Cerebellar cortex (tissue), 1 donor: ENCODE measurements around the gene SEL1L3.
A peak's percentile ranks its signal among the peaks of the same experiment; 100 is the strongest.
"Not testable (repeated sequence)": the region's sequence is repeated elsewhere in the genome, so short reads cannot be mapped to it uniquely, and the experiment has no call there.

Experiments used
- DNase-seq: peaks from one replicate; pipeline ENCODE4 v3.0.0-alpha.2; 2015; ENCODE audit warnings: low spot score

The SEL1L3 gene

DNA sequence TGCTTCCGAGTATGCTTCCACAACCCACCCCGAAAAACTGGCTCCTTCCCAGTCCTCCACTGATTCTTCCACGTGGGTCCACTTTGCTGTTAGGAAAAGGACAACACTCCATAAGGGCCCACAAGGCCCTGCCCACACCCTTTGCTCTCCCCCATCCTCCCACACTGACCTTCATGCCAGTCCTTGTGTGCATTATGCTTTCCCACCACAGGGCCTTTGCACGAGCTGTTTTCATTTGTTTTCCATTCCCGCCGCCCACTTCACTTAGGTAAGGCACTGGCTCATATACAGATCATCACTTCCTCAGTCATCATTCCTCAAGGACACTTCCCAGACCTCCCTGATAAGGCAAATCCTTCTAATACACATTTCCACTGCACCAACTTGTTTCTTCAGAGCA is 16.8 kb upstream of the SEL1L3 start:
- DNase-seq: no peak

DNA sequence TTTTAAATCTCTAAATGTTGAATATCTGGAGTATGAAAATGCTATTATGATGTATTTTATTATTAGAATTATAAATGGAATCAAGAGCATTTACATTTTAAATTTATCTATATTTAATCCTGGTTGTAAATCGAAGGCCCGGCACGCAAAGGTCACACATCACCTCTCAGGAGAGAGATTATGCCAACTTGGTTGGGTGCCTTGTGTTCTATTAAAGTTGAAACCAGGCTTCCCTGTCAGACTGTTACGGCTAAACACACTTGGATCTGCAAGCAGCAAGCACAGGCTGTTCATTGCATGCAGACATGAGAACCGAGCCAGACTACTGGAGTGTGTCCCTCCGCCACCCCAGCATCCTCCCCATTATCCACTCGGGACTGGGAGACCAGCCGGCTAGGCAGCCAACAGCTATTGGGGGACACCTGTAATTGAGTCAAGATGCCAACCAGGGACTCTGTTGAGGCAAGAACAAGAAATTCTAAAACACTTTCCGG is 16.4 kb upstream of the SEL1L3 start:
- no peak for DNase-seq

DNA sequence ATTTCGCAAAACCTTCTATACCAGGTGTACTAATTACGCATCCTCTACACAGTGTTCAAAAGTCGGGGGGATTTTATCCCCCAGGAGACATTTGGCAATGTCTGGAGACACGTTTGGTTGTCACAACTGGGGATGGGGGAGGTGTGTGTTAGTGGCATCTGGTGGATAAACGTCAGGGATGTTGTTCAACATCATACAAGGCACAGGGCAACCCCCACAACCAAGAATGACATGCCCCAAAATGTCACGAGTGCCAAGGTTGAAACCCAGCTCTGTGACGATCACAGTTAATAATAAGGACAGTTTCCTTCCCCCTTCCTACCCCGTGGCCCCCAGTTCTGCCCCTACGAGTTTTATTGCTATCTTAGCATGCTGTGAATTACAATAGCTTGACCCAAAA is 15.9 kb upstream of the SEL1L3 start:
- no peak for DNase-seq

DNA sequence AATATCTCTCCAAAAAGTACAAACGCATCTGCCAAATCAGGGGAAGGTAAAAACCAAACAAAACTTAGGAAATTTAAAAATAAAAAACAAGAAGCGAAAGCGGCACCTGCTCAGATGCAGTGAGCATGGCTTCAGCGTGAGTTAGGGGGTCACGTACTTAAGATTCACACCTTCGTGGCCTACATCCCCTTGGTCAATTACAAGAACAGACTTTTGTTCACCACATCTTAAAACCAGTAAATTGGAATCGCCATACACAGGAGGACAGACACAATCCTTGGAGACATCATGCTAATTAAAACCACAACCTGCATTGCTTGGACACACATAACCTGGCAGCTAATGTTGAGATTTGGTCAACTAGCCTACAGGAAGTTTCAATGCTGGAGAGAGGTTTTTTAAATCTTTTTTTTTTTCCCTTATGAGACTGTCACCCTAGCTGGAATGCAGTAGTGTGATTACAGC is 12.5 kb upstream of the SEL1L3 start:
- no peak for DNase-seq

DNA sequence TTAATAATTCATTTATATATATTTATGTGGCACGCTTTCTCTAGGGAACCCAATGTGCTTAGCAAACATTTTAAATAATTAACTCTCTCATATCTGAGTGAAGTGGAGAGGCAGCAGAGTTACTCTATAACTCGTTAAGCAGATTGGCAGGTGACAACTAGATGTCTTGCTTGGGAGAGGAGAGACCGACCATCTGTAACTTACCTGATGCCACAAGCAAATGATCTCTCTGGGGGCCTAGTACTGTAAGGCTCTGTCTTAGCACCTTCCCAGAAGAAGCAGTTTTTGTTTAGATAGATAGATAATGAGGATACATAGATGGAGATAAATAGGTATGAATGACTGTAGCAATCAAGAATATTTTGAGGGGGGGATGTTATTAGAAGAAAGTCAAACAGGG is 11.9 kb upstream of the SEL1L3 start:
- no peak for DNase-seq

DNA sequence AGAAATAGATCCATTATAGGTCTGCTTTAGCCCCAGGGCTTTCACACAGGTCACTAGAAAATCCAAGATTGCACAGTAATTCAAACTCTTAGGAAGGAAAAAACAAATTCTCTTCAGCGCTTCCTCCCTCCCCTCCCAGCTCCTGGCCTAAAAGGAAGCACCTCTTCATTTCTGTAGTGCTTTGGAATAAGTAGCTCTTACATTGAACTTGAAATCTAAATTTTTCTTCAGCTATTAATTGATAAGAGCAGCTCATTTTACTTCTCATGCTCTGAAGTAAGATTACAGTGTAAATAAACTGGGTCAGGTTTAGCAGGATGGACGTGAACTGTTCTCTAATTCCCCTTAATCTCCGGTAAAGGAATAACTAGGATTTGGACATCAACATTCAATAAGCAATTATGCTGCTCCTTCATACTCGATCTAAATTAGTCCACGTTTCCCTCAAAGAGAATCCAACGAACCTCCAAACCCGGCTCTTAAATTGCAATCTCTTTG is 10.9 kb upstream of the SEL1L3 start:
- no peak for DNase-seq

DNA sequence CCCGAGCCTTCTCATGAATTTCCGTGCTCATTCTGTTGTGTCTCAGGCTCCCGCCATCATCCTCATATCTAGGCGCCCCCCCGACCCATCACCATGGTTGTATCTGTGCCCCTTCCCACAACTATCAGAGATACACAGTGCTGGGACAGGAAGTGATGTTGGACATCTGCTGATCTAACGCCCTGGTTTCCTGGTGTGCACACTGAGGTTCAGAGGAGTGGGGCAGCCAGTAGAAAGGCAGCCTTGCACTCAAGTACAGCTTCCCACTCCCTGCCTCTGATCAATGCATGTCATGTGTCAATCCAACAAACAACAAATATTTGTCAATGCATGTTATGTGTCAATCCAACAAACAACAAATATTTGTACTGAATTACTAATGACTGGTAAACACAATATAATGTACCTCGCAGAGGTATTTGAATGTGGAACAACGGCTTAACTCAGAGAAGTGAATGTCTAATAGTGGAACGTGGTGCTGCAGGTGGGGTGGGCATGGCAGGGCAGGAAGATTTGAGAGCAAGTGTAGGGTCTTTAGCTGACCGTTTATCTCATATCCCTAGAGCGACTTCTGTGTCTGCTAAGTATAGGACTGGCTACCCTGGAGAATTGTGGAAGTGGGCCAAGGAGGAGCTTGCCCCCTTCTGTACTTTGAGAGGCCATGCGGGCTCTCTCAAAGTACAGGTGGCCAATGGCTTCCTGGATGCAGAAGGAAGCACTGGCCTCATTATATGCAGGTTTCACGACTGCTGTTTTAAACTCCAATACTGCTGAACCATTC is 10.3 kb upstream of the SEL1L3 start:
- DNase-seq: no peak

DNA sequence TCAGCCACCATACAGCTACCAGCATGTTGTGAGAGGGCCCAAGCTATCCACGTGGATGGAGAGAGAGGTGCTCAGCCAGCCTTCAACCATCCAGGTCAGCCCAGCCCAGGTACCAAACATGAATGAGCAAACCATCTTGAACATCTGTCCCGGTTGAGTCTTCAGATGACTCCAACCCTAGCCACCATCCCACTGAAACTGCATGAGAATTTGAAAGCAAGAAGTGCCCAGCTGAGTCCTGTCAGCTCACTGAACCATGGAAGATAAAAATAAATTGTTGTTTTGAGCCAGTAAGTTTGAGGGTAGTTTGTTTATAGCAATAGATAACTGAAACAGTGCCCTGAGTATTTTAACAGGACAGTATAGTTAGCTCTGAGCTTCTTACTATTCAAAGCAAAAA is 7.3 kb upstream of the SEL1L3 start:
- no peak for DNase-seq

DNA sequence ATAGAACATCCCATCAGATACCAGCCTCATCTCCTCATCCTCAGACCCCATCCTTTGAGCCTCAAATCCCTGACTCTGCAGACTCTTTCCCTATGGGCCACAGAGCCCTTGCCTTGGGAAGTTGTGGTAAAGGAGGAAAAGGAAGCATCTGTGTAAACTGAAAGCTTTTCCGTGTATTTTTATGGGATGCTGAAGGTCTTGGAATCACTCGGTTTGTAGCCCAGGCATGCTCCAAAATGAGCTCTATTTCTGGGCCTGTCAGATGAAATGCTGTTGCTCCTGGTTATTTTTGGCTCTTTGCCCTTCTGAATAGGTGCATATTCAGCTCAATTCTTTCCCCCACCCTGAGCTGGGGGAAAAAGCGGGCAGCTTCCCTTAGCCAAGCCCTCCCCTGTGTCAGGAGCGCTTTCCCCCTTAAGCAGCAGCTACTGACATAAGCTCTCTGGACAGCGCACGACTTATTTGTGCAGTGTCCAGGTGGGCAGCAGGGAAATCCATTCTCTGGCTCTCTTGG is 5.0 kb upstream of the SEL1L3 start:
- no peak for DNase-seq

DNA sequence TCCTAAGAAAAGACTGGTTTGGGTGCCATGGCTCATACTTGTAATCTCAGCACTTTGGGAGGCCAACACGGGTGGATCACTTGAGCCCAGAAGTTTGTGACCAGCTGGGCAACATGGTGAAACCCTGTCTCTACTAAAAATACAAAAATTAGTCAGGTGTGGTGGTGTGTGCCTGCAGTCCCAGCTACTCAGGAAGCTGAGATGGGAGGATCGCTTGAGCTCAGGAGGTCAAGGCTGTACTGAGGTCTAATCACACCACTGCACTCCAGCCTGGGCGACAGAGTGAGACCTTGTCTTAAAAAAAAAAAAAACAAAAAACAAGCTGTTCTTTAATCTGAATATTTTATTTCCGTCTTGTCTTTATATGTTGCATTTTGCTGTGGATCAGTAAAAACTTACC is 3.6 kb upstream of the SEL1L3 start:
- DNase-seq: not testable (repeated sequence)

DNA sequence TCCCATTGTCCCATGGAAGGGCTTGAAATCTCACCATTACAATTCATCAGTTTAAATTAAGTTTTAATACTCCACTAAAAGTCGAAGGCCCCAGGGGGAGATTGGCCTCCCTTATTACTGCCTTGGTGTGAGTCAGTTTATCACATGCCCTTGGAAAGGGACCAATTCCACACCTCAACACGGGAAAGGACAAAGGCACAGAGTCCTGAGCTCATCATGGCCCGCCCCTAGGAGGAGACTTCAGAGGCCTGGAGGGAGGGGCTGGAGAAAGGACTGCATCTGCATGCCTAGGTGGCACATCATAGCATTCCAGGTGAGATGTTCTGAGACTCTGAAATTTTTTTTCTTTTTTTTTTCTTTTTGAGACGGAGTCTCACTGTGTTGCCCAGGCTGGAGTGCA is 2.8 kb upstream of the SEL1L3 start:
- DNase-seq: no peak

DNA sequence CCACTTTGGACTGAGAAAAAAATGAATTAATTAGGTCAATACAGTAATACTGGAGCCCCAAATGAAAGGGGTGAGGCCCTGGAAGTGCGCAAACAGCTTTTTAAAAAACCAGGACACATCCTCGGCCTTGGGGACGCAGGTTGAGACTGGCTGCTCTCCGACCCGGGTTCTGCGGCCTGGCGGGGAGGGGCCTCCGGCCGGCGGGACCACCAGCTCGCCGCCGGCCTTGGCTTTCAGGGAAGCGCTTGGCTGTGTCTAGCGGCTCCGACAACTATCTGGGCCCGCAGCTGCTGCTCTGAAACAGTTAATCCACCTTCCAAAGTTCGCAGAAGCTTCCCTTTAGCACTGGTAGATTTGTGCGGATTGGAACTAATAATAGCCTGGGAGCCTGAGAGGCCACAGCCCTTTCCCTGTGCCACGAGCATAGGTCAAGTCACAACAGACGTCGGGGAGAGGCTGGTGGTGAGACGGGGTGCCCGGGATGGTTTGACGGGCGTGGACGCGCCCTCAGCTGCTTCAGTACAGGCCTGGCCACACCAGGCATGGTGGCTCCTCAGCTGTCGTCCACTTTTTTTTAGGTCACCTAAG is 1.1 kb upstream of the SEL1L3 start:
- DNase-seq: no peak

DNA sequence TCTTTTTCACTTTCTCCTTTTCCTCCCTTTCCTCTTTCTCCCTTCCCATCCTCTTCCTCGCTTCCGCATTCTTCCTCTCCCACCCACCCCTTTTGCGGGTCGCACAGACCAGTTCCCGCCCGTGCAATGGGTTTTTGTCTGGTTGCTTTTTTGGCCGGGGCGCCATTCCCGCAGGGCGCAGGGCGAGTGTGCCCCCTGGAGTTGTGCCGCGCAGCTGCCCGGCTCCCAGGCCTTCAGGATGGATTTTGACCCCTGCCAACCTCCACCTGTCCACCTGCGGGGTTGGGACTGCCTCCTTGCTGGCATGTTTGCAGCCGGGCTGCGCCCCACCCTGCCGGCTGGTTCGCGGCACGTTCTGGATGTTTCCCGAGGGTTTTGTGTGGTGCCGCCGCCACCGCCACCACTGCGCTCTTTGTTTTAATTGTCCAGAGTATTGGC is 578 bp upstream of the SEL1L3 start:
- DNase-seq: peak; percentile 43

DNA sequence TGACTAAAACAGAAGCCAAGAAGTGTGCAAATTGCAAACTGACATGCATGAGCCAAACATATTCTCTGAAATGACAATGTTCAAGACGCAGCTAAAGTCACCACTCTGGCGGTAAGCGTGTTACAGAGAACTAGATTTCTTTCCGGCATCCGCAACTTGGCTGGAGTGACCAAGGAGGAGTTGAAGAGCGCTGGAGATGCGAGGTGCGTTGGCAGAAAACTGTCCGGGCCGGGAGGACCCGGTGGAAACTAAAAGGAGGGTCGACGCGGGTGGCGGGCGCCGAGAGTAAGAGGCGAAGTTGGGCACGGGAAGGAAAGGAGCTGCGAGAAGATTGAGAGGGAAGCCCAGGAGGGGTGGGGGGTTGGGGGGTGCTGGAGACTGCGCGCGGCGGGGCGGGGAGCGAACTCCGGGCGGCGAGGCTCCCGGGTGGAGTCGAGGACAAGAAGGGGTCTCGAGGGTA is 807 bp downstream of the SEL1L3 start:
- DNase-seq: peak; percentile 68

DNA sequence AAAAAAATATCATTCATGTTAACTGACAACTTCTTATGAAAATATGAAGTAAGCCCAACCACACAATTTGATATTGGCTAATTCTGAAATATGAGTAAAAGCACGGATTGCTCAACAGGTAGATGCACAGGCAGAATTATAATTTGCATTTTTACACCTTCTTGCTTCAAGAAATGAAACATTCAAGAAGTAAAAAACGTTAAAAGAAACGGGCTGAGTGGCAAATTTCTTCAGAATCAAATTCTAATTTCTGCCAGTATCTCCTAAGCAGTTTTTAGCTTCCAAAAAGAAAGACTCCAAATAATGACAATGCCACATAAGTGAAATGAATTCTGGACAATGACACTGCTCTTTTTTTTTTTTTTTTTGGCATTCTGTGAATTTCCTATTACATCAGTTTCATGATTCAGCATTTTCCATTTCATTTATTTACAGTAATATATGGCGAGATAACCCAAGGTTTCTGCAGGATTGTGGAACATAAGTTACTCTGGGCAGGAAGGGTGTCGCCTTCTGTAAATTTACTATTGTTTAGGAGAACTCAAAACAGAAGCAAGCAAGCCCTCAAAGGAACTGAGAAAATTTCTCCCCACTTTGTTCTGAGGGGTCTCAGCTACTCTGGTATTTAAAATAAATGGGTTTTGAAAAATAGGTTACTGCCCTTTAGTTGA is 1.4 kb downstream of the SEL1L3 start:
- DNase-seq: peak; percentile 41

DNA sequence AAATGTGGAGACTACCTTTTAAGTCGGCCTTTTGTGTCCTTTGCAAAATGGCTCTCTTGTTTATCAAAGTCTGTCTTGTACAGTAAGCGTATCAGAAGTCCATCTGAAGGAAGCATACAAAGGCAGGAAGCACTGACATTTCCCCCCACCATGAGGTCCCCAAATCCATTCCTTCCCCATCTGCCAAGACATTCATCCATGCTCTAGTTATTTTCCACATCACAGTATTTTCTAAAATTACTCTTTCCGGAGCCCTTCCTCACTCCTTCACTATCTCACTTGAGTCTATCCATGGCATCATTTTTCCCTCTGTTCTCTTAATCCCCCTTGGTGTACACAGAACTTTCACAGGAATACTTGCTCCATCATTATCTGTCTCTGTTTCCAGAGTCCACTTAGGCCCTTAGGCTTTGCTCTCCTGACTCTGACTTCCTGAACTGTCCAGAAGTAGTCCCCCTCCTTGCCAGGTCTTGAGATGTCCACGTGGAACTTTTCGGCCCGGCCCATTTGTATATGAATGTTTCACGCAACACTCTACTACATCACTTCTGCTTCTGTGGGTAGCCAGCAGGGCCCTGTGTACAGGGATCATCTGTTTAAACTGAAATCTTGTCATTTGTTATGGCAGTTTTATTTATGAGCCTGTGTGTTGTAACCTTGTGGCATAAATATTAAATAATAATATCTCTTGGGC is 2.1 kb downstream of the SEL1L3 start:
- peak; percentile 80 for DNase-seq

DNA sequence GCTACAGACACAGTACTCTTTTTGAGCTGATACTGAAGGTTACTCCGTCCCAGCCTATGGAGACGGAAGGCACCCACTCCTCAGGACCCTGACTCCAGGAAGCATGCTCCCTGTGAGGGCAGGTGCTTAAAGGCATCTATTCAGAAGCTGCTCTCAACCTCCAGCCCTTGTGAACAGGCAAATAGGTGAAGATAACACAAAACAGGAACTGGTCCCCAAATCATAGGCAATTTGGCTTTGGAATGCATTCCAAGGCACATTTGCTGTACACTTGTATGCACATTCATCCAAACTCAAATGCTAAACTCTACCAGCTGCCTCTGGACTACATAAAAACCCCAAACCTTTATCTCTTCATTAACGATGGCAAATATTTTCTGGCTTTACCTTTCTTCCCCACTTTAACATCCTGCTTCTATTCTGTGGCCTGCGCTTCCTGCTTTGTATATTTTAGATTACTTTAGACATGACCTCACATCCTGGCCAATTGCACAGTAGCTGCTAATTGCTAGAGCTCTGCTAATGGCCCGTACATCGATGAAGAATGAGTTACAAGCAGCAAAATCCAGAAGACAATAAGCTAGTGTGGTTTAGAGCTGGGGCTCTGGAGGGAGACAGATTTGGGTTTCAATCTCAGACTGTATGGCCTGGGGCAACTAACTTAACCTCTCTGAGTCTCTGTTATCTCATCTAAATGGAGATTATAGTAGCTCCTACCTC is 3.2 kb downstream of the SEL1L3 start:
- DNase-seq: peak; percentile 65

DNA sequence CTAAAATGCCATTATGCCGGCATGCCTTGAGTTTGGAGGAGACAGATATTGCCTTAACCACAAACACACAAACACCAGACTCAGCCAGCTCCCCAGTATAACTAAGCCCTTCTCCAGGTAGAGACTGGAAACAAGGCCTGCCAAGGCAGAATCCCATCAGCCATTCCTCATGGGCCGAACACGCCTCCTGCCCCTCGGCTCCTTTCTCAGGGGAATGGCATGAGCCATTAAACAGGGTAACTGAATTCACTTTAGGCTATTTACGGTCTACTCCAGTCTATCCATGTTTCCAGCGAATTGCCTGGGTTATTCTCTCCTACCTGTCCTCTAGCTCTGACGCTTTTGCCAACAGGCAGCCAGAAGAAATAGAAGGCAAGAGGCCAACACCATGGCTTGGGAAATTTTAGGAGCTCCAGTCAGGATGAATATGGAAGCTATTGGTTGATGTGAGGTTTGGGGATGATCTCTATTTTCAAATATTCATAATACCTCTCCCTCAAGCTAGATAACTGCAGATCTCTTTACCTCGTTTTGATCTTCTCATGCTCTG is 4.9 kb downstream of the SEL1L3 start:
- peak; percentile 82 for DNase-seq

DNA sequence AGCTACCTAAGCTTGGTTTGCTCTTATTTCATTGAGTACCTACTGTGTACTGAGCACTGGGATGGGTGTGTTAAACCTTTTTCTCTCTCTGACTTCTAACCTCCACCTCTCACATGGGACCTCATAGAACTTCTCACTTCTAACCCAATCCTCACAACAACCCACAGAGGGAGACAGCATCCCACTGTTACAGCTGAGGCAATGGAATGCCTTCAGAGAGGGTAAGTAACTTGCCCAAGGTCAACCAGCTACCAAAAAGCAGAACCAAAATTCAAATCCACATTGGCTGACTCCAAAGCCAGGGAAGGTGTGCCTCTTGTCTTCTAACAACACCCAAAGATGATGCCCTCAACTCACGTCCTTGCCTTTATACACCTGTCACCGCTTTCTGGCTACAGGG is 5.4 kb downstream of the SEL1L3 start:
- DNase-seq: peak; percentile 37

DNA sequence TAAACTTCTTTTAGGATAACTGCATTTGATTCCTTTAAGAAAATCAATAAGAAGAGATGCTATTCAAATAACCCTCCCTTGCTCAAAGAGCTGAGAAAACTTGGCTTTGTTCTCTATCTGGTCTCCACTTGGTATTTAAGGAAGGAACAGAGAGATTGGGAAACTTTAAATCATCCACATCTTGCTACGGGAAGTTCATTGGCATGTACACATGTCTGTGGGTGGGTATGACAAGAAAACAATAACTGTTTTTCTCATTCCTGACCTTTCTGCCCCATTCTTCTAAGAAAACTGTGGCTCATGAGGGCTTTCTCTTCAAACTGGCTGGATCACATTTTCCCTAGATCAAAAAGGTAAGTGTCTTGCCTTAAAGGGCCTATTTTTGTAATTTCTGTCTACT is 6.0 kb downstream of the SEL1L3 start:
- peak; percentile 13 for DNase-seq

DNA sequence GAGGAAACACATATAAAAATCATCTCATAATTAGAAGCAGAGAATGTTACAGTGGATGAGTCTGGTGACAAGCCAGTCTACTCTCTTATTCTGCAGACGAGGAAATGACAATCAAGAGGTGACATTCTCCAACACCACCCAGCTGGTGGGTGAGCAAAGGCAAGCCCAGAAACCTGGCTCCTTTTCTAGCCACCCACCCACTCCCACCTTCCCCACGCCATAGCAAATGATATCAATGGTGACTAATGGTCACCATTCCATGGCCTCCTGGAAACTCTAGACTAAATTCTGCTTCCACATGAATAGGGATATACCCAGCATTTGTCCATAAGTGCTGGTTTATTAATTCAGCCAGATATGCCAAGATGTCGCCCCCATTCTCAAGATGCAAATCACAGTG is 10.7 kb downstream of the SEL1L3 start:
- no peak for DNase-seq
